Spleen (tissue), 11 donors: ENCODE results near the gene MRAP2. TPM values are rescaled to one million over a fixed set of nuclear protein-coding genes. Genes with fewer than 3 reads are reported as not detected.
"Not testable (repeated sequence)": the region's sequence is repeated elsewhere in the genome, so short reads cannot be mapped to it uniquely, and the experiment has no call there.

ENCODE experiments used
- DNase-seq: peaks from one replicate; pipeline ENCODE4 v3.0.0-alpha.2; 2020
- H3K27ac ChIP-seq, 8 donors: fragments of 200-600 bp; sonication (generic) in 7 of 8; 1 replicate in 4 of 8; 2 replicates in 4 of 8; pipeline versions ENCODE4 v1.5.0 to v1.8.0; 2016 to 2021; ENCODE audit warnings: inconsistent platforms in 4 of 8, mild to moderate bottlenecking in 4 of 8, moderate library complexity in 1 of 8
- H3K27me3 ChIP-seq, 7 donors: fragments of 200-600 bp; sonication (generic) in 6 of 7; replicated peaks in 1 of 7; 1 replicate in 4 of 7; 2 replicates in 3 of 7; pipeline versions ENCODE4 v1.5.0 to v1.8.0; 2016 to 2021; ENCODE audit warnings: inconsistent platforms in 3 of 7, mild to moderate bottlenecking in 1 of 7
- H3K36me3 ChIP-seq, 6 donors: fragments of 200-600 bp; sonication (generic) in 5 of 6; 1 replicate in 4 of 6; 2 replicates in 2 of 6; pipeline versions ENCODE4 v1.5.0 to v1.8.0; 2016 to 2021; ENCODE audit warnings: inconsistent platforms in 2 of 6
- H3K4me1 ChIP-seq, 6 donors: fragments of 200-600 bp; sonication (generic) in 5 of 6; 1 replicate in 3 of 6; 2 replicates in 3 of 6; pipeline versions ENCODE4 v1.5.0 to v1.8.0; 2016 to 2021; ENCODE audit warnings: inconsistent platforms in 3 of 6
- H3K4me3 ChIP-seq, 8 donors: fragments of 200-600 bp; sonication (generic) in 7 of 8; 1 replicate in 4 of 8; 2 replicates in 4 of 8; pipeline versions ENCODE4 v1.5.0 to v1.8.0; 2016 to 2021; ENCODE audit warnings: inconsistent platforms in 4 of 8, mild to moderate bottlenecking in 4 of 8, moderate library complexity in 2 of 8
- H3K9me3 ChIP-seq, 8 donors: fragments of 200-600 bp; sonication (generic) in 7 of 8; 1 replicate in 4 of 8; 2 replicates in 4 of 8; pipeline versions ENCODE4 v1.5.0 to v1.8.0; 2016 to 2021; ENCODE audit warnings: inconsistent platforms in 4 of 8
- POLR2A ChIP-seq, 3 donors: fragments of 450-650 bp; IDR thresholded peaks; one replicate each; pipeline ENCODE4 v1.5.1; 2017; ENCODE audit warnings: antibody characterized with exemption in 3 of 3, mild to moderate bottlenecking in 1 of 3
- POLR2AphosphoS5 ChIP-seq, 3 donors: sonication (generic); formaldehyde crosslinking; IDR thresholded peaks; one replicate each; pipeline ENCODE4 v1.5.1; 2017; ENCODE audit warnings: antibody characterized with exemption in 3 of 3
- WGBS, 5 donors: extraction: QIAGEN DNeasy Blood & Tissue Kit in 3 of 5; methylation state at CpG; one replicate each; pipeline versions ENCODE4 v1.1.5 to v1.1.7; 2013 to 2018; 5-methylcytosine and 5-hydroxymethylcytosine counted together
- intact Hi-C: fragments of 100-400 bp; cut with DNase I; formaldehyde crosslinking; loops from one replicate; pipeline ENCODE4 v1.15.0; 2023; ENCODE audit warnings: low total_unique reads
- polyA plus RNA-seq, 3 donors: library from polyadenylated mRNA; stranded (reverse); fragments of 200-250 nt; gene quantifications; one replicate each; pipeline ENCODE4 v1.2.1, GENCODE V29; 2013
- total RNA-seq, 7 donors: library from RNA; depleted of rRNA in 3 of 7; stranded (reverse); fragments of >200 nt in 3 of 7; fragmentation: NEBNext Ultra II Directional in 4 of 7; extraction: Animal tissue kit (Norgen Biotek cat#: 25700) in 4 of 7; gene quantifications; one replicate each; pipeline versions ENCODE4 v1.1.0 to v1.2.1, GENCODE V29; 2016 to 2021
- TF ChIP-seq, protein P1 (sequence below), 11 experiments: fragments of 200-600 bp in 7 of 11; fragments of 450-650 bp in 4 of 11; sonication (generic) in 4 of 11; IDR thresholded peaks in 8 of 11; conservative IDR thresholded peaks in 3 of 11; 1 replicate in 7 of 11; 2 replicates in 4 of 11; pipeline versions ENCODE4 v1.4.0 to v1.8.0; 2016 to 2021; ENCODE audit warnings: antibody characterized with exemption in 11 of 11, inconsistent platforms in 4 of 11, mild to moderate bottlenecking in 1 of 11
- donor health status: healthy with polysubstance abuse.
- donor health status: DM: no; HTN: no; CAD: no; lungs with moderate emphysema.
- donor health status: DM: no; HTN: no; CAD: no.
- donor health status: Bipolar disorder and iron deficiency.
- donor health status: healthy.
- donor health status: DM: no; HTN: no; CAD: no.
- donor health status: DM: yes; HTN: yes; CAD: no.

Gene MRAP2
- total and polyA plus RNA-seq, 10 donors: 0.97 to 21.8 (median 4.4) TPM

DNA sequence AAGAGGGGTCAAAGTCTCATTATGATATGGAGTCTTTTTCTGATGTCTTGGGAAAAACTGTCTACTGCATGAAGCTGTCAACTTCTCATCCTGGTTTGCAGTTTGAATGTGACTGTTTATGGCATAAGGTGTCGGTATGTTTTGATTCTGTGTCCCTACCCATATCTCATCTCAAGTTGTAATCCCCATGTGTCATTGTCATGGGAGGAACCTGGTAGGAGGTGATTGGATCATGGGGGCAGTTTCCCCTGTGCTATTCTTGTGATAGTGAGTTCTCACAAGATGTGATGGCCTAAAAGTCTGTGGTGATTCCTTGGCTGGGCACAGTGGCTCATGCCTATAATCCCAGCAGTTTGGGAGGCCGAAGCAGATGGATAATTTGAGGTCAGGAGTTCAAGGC, 47.6 kb downstream of the MRAP2 start:
- intact Hi-C loops: no loop called here
- Histone ChIP-seq H3K4me1 (no peaks in the 10 kb centered on the region), H3K36me3 (no peaks in the 10 kb centered on the region), H3K4me3 (no peak overlapping the region), H3K9me3 (no peaks in the 10 kb centered on the region), H3K27me3 (peaks cover 0 to 5% (median 0%) of the 10 kb centered on the region in 7 donors), H3K27ac (no peak overlapping the region)
- 75 to 95% (median 82%) methylated on average over 2 of the region's 2 CpGs for WGBS, 5 donors
- no peak for DNase-seq
- TF ChIP-seq POLR2AphosphoS5 (IDR thresholded peaks at IDR 0.05) (no peak), POLR2A (IDR thresholded peaks at IDR 0.05) (no peak)
- TF ChIP-seq, protein P1, sequence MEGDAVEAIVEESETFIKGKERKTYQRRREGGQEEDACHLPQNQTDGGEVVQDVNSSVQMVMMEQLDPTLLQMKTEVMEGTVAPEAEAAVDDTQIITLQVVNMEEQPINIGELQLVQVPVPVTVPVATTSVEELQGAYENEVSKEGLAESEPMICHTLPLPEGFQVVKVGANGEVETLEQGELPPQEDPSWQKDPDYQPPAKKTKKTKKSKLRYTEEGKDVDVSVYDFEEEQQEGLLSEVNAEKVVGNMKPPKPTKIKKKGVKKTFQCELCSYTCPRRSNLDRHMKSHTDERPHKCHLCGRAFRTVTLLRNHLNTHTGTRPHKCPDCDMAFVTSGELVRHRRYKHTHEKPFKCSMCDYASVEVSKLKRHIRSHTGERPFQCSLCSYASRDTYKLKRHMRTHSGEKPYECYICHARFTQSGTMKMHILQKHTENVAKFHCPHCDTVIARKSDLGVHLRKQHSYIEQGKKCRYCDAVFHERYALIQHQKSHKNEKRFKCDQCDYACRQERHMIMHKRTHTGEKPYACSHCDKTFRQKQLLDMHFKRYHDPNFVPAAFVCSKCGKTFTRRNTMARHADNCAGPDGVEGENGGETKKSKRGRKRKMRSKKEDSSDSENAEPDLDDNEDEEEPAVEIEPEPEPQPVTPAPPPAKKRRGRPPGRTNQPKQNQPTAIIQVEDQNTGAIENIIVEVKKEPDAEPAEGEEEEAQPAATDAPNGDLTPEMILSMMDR (IDR thresholded peaks at IDR 0.05 in 8 of 11, conservative IDR thresholded peaks at IDR 0.05 in 3 of 11): no peak

DNA sequence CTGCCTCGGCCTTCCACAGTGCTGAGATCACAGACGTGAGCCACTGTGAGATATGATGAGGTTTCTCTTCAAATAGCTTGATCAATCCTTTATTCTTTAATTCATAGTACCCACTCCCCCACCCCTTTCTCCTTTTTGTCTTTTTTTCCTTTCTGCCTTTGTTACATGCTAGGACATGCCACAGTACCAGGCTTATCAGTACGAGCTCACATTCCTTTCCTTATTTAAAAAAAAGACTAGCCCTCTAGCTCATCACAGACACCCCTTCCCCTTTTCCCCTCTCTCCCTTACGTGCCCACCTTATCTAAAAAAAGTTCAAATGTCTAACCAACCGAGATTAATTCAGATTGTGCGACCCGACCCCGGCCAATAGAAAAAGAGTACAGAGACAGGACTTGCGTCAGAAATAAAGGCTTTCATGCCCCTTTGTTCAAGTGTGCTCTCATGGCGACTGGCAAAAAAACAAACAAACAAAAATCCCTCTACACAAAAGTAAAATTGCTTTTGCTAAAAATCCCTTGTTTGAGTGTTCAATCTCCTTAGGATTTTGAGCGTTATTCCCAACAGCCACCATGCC, 49.2 kb downstream of the MRAP2 start:
- no peak for TF ChIP-seq POLR2A (IDR thresholded peaks at IDR 0.05)
- TF ChIP-seq POLR2AphosphoS5 (IDR thresholded peaks at IDR 0.05): no peak
- TF ChIP-seq, protein P1 (IDR thresholded peaks at IDR 0.05 in 8 of 11, conservative IDR thresholded peaks at IDR 0.05 in 3 of 11): no peak
- Histone ChIP-seq H3K9me3 (no peaks in the 10 kb centered on the region), H3K36me3 (no peaks in the 10 kb centered on the region), H3K4me1 (no peaks in the 10 kb centered on the region), H3K27ac (no peak overlapping the region), H3K4me3 (no peak overlapping the region), H3K27me3 (no peaks in the 10 kb centered on the region)
- no peak for DNase-seq
- WGBS, 5 donors: 70 to 82% (median 78%) methylated on average over 11 of the region's 11 CpGs
- intact Hi-C loops: no loop called here

DNA sequence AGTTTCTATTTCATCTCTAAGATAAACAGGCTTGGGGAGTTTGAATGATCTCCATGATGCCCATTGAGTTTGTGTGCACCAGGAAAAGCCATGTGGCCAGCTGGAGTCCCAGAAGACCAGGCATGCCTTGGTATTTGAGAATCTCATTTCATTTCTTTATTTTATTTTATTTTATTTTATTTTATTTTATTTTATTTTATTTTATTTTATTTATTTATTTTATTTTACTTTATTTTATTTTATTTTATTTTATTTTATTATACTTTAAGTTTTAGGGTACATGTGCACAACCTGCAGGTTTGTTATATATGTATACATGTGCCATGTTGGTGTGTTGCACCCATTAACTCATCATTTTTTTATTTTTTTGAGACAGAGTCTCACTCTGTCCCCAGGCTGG, 51.1 kb downstream of the MRAP2 start:
- H3K27ac ChIP-seq, H3K4me3 ChIP-seq, H3K36me3 ChIP-seq, DNase-seq, intact Hi-C loops, H3K27me3 ChIP-seq, H3K4me1 ChIP-seq, H3K9me3 ChIP-seq: not testable (repeated sequence)

DNA sequence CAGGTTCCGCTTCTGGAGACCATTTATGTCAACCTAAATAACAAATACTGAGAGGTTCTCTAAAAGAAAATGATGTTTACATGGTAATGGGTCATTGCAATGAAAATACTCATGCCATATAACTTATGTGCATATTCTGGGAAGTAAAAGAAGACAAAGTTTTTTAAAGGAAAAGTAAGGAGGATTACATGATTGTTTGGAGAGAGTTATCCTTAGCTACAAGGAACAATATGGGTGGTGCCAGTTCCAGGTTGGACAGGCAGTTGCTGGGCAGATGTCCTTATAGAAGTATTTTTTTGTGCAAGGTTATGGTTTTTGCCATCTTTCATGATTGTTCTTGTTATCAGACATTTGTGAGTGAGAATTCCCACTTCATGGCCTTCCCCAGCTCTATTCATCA, 52.5 kb downstream of the MRAP2 start:
- TF ChIP-seq, protein P1 (IDR thresholded peaks at IDR 0.05 in 8 of 11, conservative IDR thresholded peaks at IDR 0.05 in 3 of 11): no peak
- TF ChIP-seq POLR2A (IDR thresholded peaks at IDR 0.05) (no peak), POLR2AphosphoS5 (IDR thresholded peaks at IDR 0.05) (no peak)
- Histone ChIP-seq H3K27ac (no peak overlapping the region), H3K27me3 (no peaks in the 10 kb centered on the region), H3K4me1 (no peaks in the 10 kb centered on the region), H3K36me3 (no peaks in the 10 kb centered on the region), H3K4me3 (no peak overlapping the region), H3K9me3 (no peaks in the 10 kb centered on the region)
- no peak for DNase-seq
- 78 to 97% (median 83%) methylated on average over 1 of the region's 1 CpG for WGBS, 5 donors
- intact Hi-C loops: no loop called here
